ENCODE measurements around the gene EXOG. TPM values are rescaled to one million over a fixed set of nuclear protein-coding genes. Genes with fewer than 3 reads are reported as not detected.

EXOG gene
- total RNA-seq, 4 donors from 2014 or later, result 3.3 to 10.3 (median 5.3) TPM

GRCh38 chr3:38549957-38550840 lies 54.1 kb downstream of the EXOG start:
- no peak for DNase-seq
- WGBS, 2 donors, result 91 to 96% methylated on average over 18 to 20 of the region's 33 CpGs
- no peaks in the 10 kb centered on the region for H3K36me3 ChIP-seq
- H3K27me3 ChIP-seq, result no peaks in the 10 kb centered on the region
- H3K4me3 ChIP-seq, result no peak overlapping the region
- no peaks in the 10 kb centered on the region for H3K4me1 ChIP-seq
- no peak for TF ChIP-seq POLR2A (IDR thresholded peaks at IDR 0.05)
- TF ChIP-seq, protein P1, sequence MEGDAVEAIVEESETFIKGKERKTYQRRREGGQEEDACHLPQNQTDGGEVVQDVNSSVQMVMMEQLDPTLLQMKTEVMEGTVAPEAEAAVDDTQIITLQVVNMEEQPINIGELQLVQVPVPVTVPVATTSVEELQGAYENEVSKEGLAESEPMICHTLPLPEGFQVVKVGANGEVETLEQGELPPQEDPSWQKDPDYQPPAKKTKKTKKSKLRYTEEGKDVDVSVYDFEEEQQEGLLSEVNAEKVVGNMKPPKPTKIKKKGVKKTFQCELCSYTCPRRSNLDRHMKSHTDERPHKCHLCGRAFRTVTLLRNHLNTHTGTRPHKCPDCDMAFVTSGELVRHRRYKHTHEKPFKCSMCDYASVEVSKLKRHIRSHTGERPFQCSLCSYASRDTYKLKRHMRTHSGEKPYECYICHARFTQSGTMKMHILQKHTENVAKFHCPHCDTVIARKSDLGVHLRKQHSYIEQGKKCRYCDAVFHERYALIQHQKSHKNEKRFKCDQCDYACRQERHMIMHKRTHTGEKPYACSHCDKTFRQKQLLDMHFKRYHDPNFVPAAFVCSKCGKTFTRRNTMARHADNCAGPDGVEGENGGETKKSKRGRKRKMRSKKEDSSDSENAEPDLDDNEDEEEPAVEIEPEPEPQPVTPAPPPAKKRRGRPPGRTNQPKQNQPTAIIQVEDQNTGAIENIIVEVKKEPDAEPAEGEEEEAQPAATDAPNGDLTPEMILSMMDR (IDR thresholded peaks at IDR 0.05), result no peak
- no peak overlapping the region for H3K27ac ChIP-seq
- peaks cover 0 to 6% (median 0%) of the 10 kb centered on the region in 3 donors for H3K9me3 ChIP-seq
- intact Hi-C loops (cut with DNase I), result no loop called here

GRCh38 chr3:38551026-38551832 lies 55.1 kb downstream of the EXOG start:
- no peaks in the 10 kb centered on the region for H3K4me1 ChIP-seq
- intact Hi-C loops (cut with DNase I), result no loop called here
- DNase-seq, result no peak
- H3K27me3 ChIP-seq, result no peaks in the 10 kb centered on the region
- no peak overlapping the region for H3K27ac ChIP-seq
- H3K36me3 ChIP-seq, result no peaks in the 10 kb centered on the region
- H3K9me3 ChIP-seq, result peaks cover 0 to 6% (median 0%) of the 10 kb centered on the region in 3 donors
- TF ChIP-seq POLR2A (IDR thresholded peaks at IDR 0.05), result no peak
- TF ChIP-seq, protein P1 (IDR thresholded peaks at IDR 0.05), result no peak
- 90 to 93% methylated on average over 21 to 27 of the region's 30 CpGs for WGBS, 2 donors
- no peak overlapping the region for H3K4me3 ChIP-seq

DNA sequence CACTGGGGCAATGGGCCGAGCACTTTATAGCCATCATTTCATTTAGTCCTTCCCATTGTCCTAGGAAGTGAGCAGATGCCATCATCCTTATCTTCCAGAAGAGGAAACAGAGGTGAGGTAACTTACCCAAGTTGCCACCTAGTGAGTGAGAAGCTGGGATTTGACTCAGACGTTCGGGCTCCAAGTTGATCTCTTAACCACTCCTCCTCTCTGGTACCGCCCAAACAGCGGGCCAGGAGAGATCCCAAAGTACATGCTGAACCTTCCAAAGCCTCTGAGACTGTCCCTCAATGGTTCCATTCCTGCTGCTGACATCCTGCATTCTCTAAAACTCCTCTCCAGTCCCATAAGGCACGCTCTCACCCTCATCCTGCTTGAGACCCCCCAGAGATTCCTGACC lies 56.2 kb downstream of the EXOG start:
- H3K4me1 ChIP-seq, result no peaks in the 10 kb centered on the region
- H3K9me3 ChIP-seq, result peaks cover 0 to 6% (median 0%) of the 10 kb centered on the region in 3 donors
- TF ChIP-seq, protein P1 (IDR thresholded peaks at IDR 0.05), result no peak
- TF ChIP-seq POLR2A (IDR thresholded peaks at IDR 0.05), result no peak
- WGBS, 2 donors, result 65 to 77% methylated on average over 6 of the region's 6 CpGs
- no peaks in the 10 kb centered on the region for H3K36me3 ChIP-seq
- no peak for DNase-seq
- no peak overlapping the region for H3K27ac ChIP-seq
- H3K4me3 ChIP-seq, result no peak overlapping the region
- H3K27me3 ChIP-seq, result no peaks in the 10 kb centered on the region
- intact Hi-C loops (cut with DNase I), result no loop called here

GRCh38 chr3:38553071-38553470 lies 56.9 kb downstream of the EXOG start:
- Histone ChIP-seq H3K4me1 (no peaks in the 10 kb centered on the region), H3K4me3 (no peak overlapping the region), H3K27me3 (no peaks in the 10 kb centered on the region), H3K9me3 (peaks cover 0 to 6% (median 0%) of the 10 kb centered on the region in 3 donors), H3K36me3 (no peaks in the 10 kb centered on the region), H3K27ac (no peak overlapping the region)
- no peak for TF ChIP-seq POLR2A (IDR thresholded peaks at IDR 0.05)
- DNase-seq, result no peak
- intact Hi-C loops (cut with DNase I), result no loop called here
- WGBS, 2 donors, result 64 to 87% methylated on average over 2 of the region's 2 CpGs

- no peaks in the 10 kb centered on the region for H3K4me1 ChIP-seq
- 73 to 85% methylated on average over 7 to 8 of the region's 8 CpGs for WGBS, 2 donors
- DNase-seq, result no peak
- H3K4me3 ChIP-seq, result no peak overlapping the region
- H3K9me3 ChIP-seq, result peaks cover 0 to 6% (median 0%) of the 10 kb centered on the region in 3 donors
- intact Hi-C loops (cut with DNase I), result no loop called here
- TF ChIP-seq, protein P1 (IDR thresholded peaks at IDR 0.05), result no peak
- TF ChIP-seq POLR2A (IDR thresholded peaks at IDR 0.05), result no peak
- no peak overlapping the region for H3K27ac ChIP-seq
- no peaks in the 10 kb centered on the region for H3K27me3 ChIP-seq
- no peaks in the 10 kb centered on the region for H3K36me3 ChIP-seq
These were observed 58.1 kb downstream of the EXOG start for GRCh38 chr3:38554127-38554827.
